K562 (cell line): ENCODE measurements around the gene DLX2. TPM values are rescaled to one million over a fixed set of nuclear protein-coding genes. Genes with fewer than 3 reads are reported as not detected.

ENCODE experiments used
- ATF1 ChIP-seq, 2 experiments: fragments of 450-650 bp in 1 of 2; IDR thresholded peaks; 2 replicates each; pipeline ENCODE4 v1.6.1; 2016; ENCODE audit warnings: missing compliant biosample characterization in 1 of 2, missing genetic modification characterization in 1 of 2
- GTF2E2 ChIP-seq: fragments of 200-800 bp; sonication (Bioruptor generic); IDR thresholded peaks from 2 replicates; pipeline ENCODE4 v1.6.1; 2016; ENCODE audit warnings: missing genetic modification characterization, missing compliant biosample characterization
- KLF10 ChIP-seq: fragments of 250-450 bp; sonication (Bioruptor Pico); IDR thresholded peaks from 2 replicates; pipeline ENCODE4 v1.6.1; 2021; ENCODE audit warnings: matching md5 sums
- KLF16 ChIP-seq: IDR thresholded peaks from 2 replicates; pipeline ENCODE4 v1.6.1; 2016; ENCODE audit warnings: antibody characterized with exemption
- RUNX1 ChIP-seq: sonication (generic); IDR thresholded peaks from 2 replicates; pipeline ENCODE4 v1.6.1; 2016; ENCODE audit warnings: antibody characterized with exemption, low read depth
- SMARCA5 ChIP-seq: fragments of 450-650 bp; IDR thresholded peaks from 2 replicates; pipeline ENCODE4 v1.6.1; 2016
- TBL1XR1 ChIP-seq, 2 experiments: IDR thresholded peaks; 2 replicates each; pipeline ENCODE4 v1.6.1; 2012; ENCODE audit warnings: improper control_type of control experiment in 2 of 2, low read length in 2 of 2, mild to moderate bottlenecking in 1 of 2
- TRIM24 ChIP-seq, 2 experiments: fragments of 450-650 bp; IDR thresholded peaks; 2 replicates each; pipeline ENCODE4 v1.6.1; 2016
- ZNF121 ChIP-seq: sonication (generic); formaldehyde crosslinking; conservative IDR thresholded peaks from 2 replicates; pipeline ENCODE4 v1.8.0; 2022; ENCODE audit warnings: missing genetic modification reagents
- ZNF57 ChIP-seq: fragments of 450-650 bp; formaldehyde crosslinking; IDR thresholded peaks from 2 replicates; pipeline ENCODE4 v1.4.0; 2020; ENCODE audit warnings: mild to moderate bottlenecking, moderate library complexity
- polyA plus RNA-seq, 8 experiments: library from polyadenylated mRNA; depleted of rRNA in 4 of 8; stranded (reverse) in 5 of 8; unstranded in 3 of 8; fragments of >200 nt; fragmentation: Nextera tagmentation in 2 of 8; fragmentation: Illumina TruSeq in 1 of 8; extraction: Ambion mirVana in 2 of 8; extraction: Trizol in 1 of 8; gene quantifications; 2 replicates each; pipeline versions ENCODE4 v1.2.1 to v1.2.3, GENCODE V29; 2011 to 2014; ENCODE audit warnings: inconsistent platforms in 1 of 8, missing spikeins in 1 of 8
- total RNA-seq, 7 experiments: library from RNA; depleted of rRNA in 6 of 7; stranded (reverse); fragments of >200 nt in 6 of 7; fragmentation: Illumina TruSeq in 2 of 7; extraction: Trizol in 2 of 7; gene quantifications; 2 replicates each; pipeline versions ENCODE4 v1.2.1 to v1.2.3, GENCODE V29; 2011 to 2021; ENCODE audit warnings: low replicate concordance in 1 of 7
- TF ChIP-seq, protein P1 (sequence below): fragments of 200-400 bp; formaldehyde crosslinking; IDR thresholded peaks from 2 replicates; pipeline ENCODE4 v1.6.1; 2017; ENCODE audit warnings: mild to moderate bottlenecking, low read depth, low read length, moderate library complexity
- TF ChIP-seq, protein P2 (sequence below): fragments of 450-650 bp; formaldehyde crosslinking; conservative IDR thresholded peaks from 2 replicates; pipeline ENCODE4 v1.4.0; 2022; ENCODE audit warnings: mild to moderate bottlenecking, missing genetic modification characterization
- TF ChIP-seq, protein P3 (sequence below): fragments of 250-450 bp; sonication (Bioruptor Pico); IDR thresholded peaks from 2 replicates; pipeline ENCODE4 v1.4.0; 2020
- TF ChIP-seq, protein P4 (sequence below): sonication (generic); formaldehyde crosslinking; IDR thresholded peaks from 2 replicates; pipeline ENCODE4 v1.8.0; 2022; ENCODE audit warnings: mild to moderate bottlenecking, missing genetic modification reagents
- TF ChIP-seq, protein P5 (sequence below): fragments of 250-450 bp; sonication (Bioruptor Pico); IDR thresholded peaks from 2 replicates; pipeline ENCODE4 v1.4.0; 2020

The DLX2 gene
- total and polyA plus RNA-seq, 9 of the 15 experiments (the other 6 are each of a cell fraction or from before 2014, with no cell fraction given) = 0.14 to 4.3 (median 0.86) TPM

DNA sequence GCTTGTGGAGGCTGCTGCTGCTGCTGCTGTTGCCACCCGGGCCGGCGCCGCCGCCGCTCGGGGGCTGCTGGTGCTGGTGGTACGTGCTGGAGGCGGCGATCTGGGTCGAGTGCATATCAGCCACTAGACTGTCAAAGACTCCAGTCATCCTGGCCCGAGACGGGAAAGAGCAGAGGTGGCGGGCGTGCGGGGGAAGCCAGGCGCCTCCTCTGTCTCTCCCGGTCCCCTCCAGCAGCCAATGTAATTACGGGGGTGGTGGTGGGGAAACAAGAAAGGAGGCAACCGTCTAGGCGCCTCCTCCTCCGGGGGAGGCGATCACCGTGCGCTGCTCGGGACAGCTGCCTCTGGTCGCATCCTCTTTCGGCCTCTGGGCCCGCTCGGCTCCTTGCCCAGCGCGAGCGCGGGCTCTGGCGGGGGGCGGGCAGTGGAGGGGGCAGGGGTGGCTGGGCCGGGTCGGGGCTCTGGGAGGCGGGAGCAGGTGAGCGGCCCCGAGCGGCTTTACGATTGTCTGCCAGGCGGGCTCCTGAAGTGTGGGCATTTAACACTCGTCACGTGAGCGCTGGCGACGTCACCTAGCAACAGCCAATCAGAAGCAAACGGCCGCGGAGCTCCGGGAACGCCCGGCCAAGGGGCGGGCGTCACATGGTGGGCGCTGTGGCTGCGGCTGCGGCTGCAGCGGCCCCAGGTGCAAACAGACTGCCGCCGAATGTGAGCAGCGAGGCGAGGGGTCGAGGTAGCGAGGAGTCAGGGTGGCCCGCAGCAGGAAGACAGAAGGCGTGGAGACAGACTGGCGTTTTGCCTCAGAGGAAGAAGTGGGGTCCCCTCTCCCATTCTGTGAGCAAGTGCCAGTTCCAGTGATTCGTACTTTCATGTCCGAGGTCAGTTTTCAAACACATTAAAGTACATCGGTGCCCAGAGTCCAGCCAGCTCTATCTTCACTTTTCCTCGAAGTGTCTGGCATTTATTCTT, at the start of gene DLX2 (continued):
- TF ChIP-seq, protein P1, sequence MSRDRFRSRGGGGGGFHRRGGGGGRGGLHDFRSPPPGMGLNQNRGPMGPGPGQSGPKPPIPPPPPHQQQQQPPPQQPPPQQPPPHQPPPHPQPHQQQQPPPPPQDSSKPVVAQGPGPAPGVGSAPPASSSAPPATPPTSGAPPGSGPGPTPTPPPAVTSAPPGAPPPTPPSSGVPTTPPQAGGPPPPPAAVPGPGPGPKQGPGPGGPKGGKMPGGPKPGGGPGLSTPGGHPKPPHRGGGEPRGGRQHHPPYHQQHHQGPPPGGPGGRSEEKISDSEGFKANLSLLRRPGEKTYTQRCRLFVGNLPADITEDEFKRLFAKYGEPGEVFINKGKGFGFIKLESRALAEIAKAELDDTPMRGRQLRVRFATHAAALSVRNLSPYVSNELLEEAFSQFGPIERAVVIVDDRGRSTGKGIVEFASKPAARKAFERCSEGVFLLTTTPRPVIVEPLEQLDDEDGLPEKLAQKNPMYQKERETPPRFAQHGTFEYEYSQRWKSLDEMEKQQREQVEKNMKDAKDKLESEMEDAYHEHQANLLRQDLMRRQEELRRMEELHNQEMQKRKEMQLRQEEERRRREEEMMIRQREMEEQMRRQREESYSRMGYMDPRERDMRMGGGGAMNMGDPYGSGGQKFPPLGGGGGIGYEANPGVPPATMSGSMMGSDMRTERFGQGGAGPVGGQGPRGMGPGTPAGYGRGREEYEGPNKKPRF = no peak
- TF ChIP-seq, protein P2, sequence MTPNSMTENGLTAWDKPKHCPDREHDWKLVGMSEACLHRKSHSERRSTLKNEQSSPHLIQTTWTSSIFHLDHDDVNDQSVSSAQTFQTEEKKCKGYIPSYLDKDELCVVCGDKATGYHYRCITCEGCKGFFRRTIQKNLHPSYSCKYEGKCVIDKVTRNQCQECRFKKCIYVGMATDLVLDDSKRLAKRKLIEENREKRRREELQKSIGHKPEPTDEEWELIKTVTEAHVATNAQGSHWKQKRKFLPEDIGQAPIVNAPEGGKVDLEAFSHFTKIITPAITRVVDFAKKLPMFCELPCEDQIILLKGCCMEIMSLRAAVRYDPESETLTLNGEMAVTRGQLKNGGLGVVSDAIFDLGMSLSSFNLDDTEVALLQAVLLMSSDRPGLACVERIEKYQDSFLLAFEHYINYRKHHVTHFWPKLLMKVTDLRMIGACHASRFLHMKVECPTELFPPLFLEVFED (CRISPR knock-in tag) = no peak
- TF ChIP-seq, protein P3, sequence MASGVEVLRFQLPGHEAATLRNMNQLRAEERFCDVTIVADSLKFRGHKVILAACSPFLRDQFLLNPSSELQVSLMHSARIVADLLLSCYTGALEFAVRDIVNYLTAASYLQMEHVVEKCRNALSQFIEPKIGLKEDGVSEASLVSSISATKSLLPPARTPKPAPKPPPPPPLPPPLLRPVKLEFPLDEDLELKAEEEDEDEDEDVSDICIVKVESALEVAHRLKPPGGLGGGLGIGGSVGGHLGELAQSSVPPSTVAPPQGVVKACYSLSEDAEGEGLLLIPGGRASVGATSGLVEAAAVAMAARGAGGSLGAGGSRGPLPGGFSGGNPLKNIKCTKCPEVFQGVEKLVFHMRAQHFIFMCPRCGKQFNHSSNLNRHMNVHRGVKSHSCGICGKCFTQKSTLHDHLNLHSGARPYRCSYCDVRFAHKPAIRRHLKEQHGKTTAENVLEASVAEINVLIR (CRISPR knock-in tag) = no peak
- TF ChIP-seq ATF1 (CRISPR knock-in tag; IDR thresholded peaks at IDR 0.05) (peak; percentile 33; the same call in 1 of the 2 replicates), ATF1 (tag; IDR thresholded peaks at IDR 0.05) (peak; percentile 92), RUNX1 (no peak), GTF2E2 (tag) (peak; percentile 48; the same call in 1 of the 2 replicates), ZNF121 (CRISPR knock-in tag) (no peak), ZNF57 (no peak), KLF10 (no peak), TRIM24 (IDR thresholded peaks at IDR 0.05) (0 out of 4 replicates have a peak, but pooled peaks of 1 of the 2 experiments have one; percentile 14), KLF16 (no peak), SMARCA5 (no peak), TBL1XR1 (IDR thresholded peaks at IDR 0.05; ENCODE audit: low read length in 2 of 2) (no peak)
- TF ChIP-seq, protein P4, sequence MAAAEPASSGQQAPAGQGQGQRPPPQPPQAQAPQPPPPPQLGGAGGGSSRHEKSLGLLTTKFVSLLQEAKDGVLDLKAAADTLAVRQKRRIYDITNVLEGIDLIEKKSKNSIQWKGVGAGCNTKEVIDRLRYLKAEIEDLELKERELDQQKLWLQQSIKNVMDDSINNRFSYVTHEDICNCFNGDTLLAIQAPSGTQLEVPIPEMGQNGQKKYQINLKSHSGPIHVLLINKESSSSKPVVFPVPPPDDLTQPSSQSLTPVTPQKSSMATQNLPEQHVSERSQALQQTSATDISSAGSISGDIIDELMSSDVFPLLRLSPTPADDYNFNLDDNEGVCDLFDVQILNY (CRISPR knock-in tag) = peak; percentile 56; the same call in 1 of the 2 replicates
- TF ChIP-seq, protein P5, sequence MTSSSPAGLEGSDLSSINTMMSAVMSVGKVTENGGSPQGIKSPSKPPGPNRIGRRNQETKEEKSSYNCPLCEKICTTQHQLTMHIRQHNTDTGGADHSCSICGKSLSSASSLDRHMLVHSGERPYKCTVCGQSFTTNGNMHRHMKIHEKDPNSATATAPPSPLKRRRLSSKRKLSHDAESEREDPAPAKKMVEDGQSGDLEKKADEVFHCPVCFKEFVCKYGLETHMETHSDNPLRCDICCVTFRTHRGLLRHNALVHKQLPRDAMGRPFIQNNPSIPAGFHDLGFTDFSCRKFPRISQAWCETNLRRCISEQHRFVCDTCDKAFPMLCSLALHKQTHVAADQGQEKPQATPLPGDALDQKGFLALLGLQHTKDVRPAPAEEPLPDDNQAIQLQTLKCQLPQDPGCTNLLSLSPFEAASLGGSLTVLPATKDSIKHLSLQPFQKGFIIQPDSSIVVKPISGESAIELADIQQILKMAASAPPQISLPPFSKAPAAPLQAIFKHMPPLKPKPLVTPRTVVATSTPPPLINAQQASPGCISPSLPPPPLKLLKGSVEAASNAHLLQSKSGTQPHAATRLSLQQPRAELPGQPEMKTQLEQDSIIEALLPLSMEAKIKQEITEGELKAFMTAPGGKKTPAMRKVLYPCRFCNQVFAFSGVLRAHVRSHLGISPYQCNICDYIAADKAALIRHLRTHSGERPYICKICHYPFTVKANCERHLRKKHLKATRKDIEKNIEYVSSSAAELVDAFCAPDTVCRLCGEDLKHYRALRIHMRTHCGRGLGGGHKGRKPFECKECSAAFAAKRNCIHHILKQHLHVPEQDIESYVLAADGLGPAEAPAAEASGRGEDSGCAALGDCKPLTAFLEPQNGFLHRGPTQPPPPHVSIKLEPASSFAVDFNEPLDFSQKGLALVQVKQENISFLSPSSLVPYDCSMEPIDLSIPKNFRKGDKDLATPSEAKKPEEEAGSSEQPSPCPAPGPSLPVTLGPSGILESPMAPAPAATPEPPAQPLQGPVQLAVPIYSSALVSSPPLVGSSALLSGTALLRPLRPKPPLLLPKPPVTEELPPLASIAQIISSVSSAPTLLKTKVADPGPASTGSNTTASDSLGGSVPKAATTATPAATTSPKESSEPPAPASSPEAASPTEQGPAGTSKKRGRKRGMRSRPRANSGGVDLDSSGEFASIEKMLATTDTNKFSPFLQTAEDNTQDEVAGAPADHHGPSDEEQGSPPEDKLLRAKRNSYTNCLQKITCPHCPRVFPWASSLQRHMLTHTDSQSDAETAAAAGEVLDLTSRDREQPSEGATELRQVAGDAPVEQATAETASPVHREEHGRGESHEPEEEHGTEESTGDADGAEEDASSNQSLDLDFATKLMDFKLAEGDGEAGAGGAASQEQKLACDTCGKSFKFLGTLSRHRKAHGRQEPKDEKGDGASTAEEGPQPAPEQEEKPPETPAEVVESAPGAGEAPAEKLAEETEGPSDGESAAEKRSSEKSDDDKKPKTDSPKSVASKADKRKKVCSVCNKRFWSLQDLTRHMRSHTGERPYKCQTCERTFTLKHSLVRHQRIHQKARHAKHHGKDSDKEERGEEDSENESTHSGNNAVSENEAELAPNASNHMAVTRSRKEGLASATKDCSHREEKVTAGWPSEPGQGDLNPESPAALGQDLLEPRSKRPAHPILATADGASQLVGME = no peak
